Activated CD8-positive, alpha-beta memory T cell treated with anti-CD3 and anti-CD28 coated beads for 4 hours (primary cell): ENCODE results near the gene TMOD2.
"Not testable (repeated sequence)": the region's sequence is repeated elsewhere in the genome, so short reads cannot be mapped to it uniquely, and the experiment has no call there.

Source experiments
- DNase-seq, 2 donors: peaks; one replicate each; pipeline ENCODE4 v3.0.0-alpha.2; 2020; ENCODE audit warnings: low read depth in 2 of 2

The TMOD2 gene

GRCh38 chr15:51770902-51771301 is 19.5 kb downstream of the TMOD2 start:
- DNase-seq: no peak

GRCh38 chr15:51771773-51772172 is 20.4 kb downstream of the TMOD2 start:
- DNase-seq: no peak

- no peak for DNase-seq
These were observed 23.5 kb downstream of the TMOD2 start for GRCh38 chr15:51774916-51775315.

GRCh38 chr15:51775967-51776816 is 24.8 kb downstream of the TMOD2 start:
- DNase-seq: no peak

GRCh38 chr15:51776952-51777569 is 25.7 kb downstream of the TMOD2 start:
- DNase-seq: peak; percentile 17 to 39

GRCh38 chr15:51780636-51781035 is 29.2 kb downstream of the TMOD2 start:
- DNase-seq: no peak

GRCh38 chr15:51781506-51781905 is 30.1 kb downstream of the TMOD2 start:
- DNase-seq: no peak

- no peak for DNase-seq
These were observed 31.0 kb downstream of the TMOD2 start for GRCh38 chr15:51782357-51782896.

- no peak for DNase-seq
These were observed 32.6 kb downstream of the TMOD2 start for GRCh38 chr15:51783967-51784366.

- DNase-seq: not testable (repeated sequence)
These were observed 35.7 kb downstream of the TMOD2 start for GRCh38 chr15:51787130-51787529.

GRCh38 chr15:51792474-51792873 is 41.1 kb downstream of the TMOD2 start:
- DNase-seq: not testable (repeated sequence)

- DNase-seq: no peak
These were observed 42.3 kb downstream of the TMOD2 start for GRCh38 chr15:51793521-51794305.

- no peak for DNase-seq
These were observed 45.5 kb downstream of the TMOD2 start for GRCh38 chr15:51796847-51797401.

- DNase-seq: no peak
These were observed 46.9 kb downstream of the TMOD2 start for GRCh38 chr15:51798281-51798680.

- no peak for DNase-seq
These were observed 48.2 kb downstream of the TMOD2 start for GRCh38 chr15:51799282-51800252.

GRCh38 chr15:51801391-51801835 is 50.0 kb downstream of the TMOD2 start:
- no peak for DNase-seq

GRCh38 chr15:51802593-51802992 is 51.2 kb downstream of the TMOD2 start:
- no peak for DNase-seq

GRCh38 chr15:51803965-51804364 is 52.6 kb downstream of the TMOD2 start:
- DNase-seq: no peak

- DNase-seq: no peak
These were observed 54.7 kb downstream of the TMOD2 start for GRCh38 chr15:51806123-51806522.

- no peak for DNase-seq
These were observed 58.1 kb downstream of the TMOD2 start for GRCh38 chr15:51809457-51809856.

- no peak for DNase-seq
These were observed 61.2 kb downstream of the TMOD2 start for GRCh38 chr15:51812598-51812997.
